Activated CD8-positive, alpha-beta memory T cell treated with anti-CD3 and anti-CD28 coated beads, Interleukin-2, amount 50 U/mL, for 24 hours (primary cell): Measurements from ENCODE around the gene ZNF142.

Experiments used
- DNase-seq: peaks from one replicate; pipeline ENCODE4 v3.0.0-alpha.2; 2020; ENCODE audit errors: extremely low read depth

ZNF142 gene

GRCh38 chr2:218648088-218648786 is 11.2 kb downstream of the ZNF142 start:
- DNase-seq, result no peak

GRCh38 chr2:218645126-218645525 is 14.3 kb downstream of the ZNF142 start:
- DNase-seq, result no peak

DNA sequence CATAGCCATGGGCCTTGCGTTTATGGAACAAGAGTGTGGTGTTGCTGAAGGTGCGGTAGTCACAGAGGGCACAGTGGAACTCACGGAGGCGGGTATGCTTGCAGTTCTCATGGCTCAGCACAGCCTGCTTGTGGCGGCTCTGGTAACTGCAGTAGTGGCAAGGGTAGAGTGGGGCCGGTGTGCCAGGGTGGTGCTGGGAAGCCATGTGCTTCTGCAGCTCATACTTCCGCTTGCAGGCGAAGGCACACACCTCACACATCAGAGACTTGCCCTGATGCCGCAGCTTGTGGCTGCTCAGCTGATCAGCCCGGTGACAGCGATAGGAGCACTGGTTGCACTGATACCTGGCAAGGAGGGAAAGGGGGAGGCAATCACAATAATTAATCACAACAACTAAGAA is 14.7 kb downstream of the ZNF142 start:
- no peak for DNase-seq

DNA sequence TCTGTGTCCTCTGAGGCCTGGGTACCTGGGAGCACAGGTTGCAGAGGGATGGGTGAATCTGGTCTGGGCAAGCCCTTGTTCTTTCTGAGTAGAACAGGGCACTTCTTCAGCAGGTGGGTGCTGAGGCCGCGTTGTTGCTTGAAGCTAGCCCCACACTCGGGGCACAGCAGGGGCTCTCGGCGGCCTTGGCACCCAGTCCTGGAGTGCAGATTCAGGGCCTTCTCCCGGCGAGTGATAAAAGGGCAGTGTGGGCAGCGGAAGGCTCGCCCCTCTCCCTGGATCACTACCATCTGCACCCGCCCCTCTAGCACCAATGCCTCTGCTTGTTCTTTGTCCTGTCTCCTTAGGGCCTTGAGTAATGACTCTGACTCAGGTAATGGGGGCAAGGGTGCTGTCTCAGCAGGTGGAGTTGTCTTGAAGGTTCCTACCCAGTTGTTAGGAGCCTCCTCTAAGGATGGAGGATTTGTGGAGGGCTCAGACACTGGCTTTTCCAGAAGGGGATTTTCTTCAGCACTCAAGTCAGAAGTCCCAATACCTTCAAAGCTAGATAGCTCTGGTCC is 15.6 kb downstream of the ZNF142 start:
- DNase-seq, result no peak

GRCh38 chr2:218642786-218643185 is 16.6 kb downstream of the ZNF142 start:
- DNase-seq, result no peak

DNA sequence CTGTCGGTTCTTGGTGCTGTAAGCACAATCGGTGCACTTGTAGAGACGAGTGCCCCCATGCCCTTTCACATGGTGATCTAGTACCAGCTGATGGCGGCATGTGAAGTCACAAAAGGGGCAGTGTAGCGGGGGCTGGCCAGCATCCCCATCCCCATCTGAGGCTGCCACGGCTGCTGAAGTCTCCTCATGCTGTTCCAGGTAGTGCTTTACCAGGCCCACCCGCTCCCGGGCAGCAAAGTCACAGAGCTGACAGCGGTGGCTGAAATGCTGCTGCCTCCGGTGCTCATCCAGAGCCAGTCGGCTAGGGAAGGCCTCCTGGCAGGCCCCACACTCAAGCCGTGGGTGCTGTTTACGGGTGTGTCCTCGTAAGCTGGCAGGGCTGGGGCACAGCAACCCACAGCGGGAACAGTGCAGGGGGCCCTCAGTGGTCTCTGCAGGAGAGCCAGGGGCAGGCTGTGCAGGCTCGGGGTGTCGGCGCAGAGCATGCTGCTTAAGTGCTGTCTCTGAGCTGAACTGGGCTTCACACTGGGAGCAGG is 17.2 kb downstream of the ZNF142 start:
- DNase-seq, result no peak

- no peak for DNase-seq
Observed at GRCh38 chr2:218638372-218638771, 21.1 kb downstream of the ZNF142 start.

GRCh38 chr2:218635719-218636118 is 23.7 kb downstream of the ZNF142 start:
- DNase-seq, result no peak

- DNase-seq, result no peak
Observed at GRCh38 chr2:218631837-218632236, 27.6 kb downstream of the ZNF142 start.

DNA sequence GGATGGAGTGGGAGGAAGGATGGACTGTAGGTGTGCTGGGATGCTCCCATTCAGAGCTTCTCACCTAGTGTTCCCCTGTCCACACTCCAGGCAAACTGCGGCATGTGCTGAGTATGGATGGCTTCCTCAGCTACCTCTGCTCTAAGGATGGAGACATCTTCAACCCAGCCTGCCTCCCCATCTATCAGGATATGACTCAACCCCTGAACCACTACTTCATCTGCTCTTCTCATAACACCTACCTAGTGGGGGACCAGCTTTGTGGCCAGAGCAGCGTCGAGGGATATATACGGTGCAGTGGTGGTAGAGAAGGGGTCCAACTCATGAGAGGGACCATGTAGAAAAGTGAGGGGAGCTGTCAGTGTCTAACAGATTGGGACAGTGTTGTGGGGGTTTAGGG is 31.5 kb downstream of the ZNF142 start:
- DNase-seq, result no peak

GRCh38 chr2:218626369-218626768 is 33.1 kb downstream of the ZNF142 start:
- no peak for DNase-seq

DNA sequence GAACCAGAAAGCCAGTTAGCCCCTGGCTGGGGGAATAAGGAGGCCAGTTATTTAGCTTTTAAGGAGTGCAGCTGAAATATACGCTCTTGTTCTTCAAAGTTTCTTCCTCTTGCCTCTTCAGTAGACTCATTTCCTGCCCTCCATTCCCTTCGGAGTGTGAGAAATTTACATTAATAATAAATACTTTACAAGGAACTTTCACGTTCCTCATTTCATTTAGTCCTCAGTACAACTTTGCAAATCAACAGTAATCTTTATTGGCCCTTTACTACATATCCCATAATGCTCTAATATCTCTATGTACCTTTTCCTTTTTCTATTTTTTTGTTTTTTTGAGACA is 36.1 kb downstream of the ZNF142 start:
- no peak for DNase-seq

GRCh38 chr2:218622606-218623365 is 36.6 kb downstream of the ZNF142 start:
- DNase-seq, result no peak

DNA sequence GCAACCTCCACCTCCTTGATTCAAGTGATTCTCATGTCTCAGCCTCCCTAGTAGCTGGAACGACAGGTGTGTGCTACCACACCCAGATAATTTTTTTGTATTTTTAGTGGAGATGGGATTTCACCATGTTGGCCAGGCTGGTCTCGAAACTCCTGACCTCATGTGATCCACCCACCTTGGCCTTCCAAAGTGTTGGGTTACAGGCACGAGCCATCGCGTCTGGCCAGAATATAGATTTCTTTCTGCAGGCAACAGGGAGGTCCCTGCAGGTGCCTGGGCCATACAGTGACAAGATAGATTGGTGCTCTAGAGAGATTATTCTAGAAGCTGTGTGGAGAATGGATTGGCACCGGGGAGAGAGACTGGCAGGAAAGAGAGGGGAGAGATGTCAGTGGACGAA is 38.4 kb downstream of the ZNF142 start:
- no peak for DNase-seq

- DNase-seq, result no peak
Observed at GRCh38 chr2:218618102-218618860, 41.1 kb downstream of the ZNF142 start.

GRCh38 chr2:218615868-218616315 is 43.5 kb downstream of the ZNF142 start:
- DNase-seq, result no peak

DNA sequence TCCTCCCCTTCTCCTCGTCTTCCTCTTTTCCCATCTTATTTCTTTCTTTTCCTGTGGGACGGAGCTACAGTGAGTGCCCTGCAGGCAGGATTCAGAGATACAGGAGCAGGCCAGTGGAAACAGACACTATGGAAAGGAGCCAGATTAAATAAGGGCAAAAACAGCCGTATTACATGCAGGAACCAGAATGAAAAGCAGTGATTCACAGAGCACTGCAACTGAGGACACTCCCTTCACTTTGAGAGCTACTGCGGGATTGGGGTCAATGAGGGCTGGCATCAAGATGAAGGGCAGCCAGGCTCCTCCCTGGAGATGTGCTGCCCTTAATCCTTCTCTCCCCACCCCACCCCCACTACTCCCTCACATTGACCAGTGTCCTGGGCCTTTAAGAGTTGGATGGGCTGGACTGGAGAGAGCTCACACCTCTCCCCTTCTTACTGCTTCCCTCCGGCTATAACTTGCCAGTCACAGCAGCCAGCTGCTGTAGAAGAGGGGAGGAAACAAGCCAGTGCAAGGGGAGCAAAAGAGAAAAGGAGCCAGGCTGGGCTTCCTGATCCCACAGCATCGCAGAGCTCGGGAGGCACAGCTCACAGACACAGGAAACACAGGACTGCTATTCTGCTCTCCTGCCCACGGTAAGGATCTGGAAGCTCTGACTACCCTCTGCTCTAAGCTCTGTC is 51.8 kb downstream of the ZNF142 start, which contains the start of gene PLCD4:
Gene PLCD4 (plus strand): TSS at position 464 of the 680 bp plus-strand sequence. CDS start 7,841 bp downstream, outside the sequence.
- DNase-seq, result no peak

DNA sequence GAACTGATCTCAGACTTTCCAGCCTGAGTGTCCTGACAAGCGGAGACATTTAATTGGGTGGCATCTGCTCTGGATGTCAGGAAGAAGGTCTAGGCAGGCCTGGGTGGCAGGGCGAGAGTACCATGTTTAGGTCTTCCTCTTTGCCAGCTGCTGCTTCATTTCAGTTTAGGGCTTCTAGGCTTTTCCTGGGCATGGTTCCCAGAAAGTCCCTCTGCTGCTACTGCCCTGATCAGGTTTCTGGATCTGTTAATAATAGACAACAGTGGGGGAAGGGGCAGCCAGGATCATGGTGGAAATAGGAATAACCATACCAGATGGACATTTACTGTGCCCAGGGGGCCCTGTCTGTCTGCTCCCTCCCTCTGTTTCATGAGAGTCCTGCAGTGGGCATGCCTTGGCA is 54.0 kb downstream of the ZNF142 start:
- DNase-seq, result no peak
